GM18507 (cell line): Measurements from ENCODE around the gene CD58.

Experiments
- DNase-seq: peaks from one replicate; pipeline ENCODE4 v3.0.0; 2011; ENCODE audit warnings: low read depth; ENCODE audit not compliant: insufficient read length; ENCODE audit errors: extremely low spot score
- FAIRE-seq: peaks from 2 replicates; lab custom pipeline; 2011; peaks lifted over from hg19 to GRCh38; lab: Jason Lieb, UNC

The CD58 gene

GRCh38 chr1:116525440-116525839 is 45.4 kb downstream of the CD58 start:
- DNase-seq (no peak), FAIRE-seq (no peak)

GRCh38 chr1:116521186-116521585 is 49.6 kb downstream of the CD58 start:
- no peak for DNase-seq

GRCh38 chr1:116518400-116518799 is 52.4 kb downstream of the CD58 start:
- DNase-seq, result no peak
- no peak for FAIRE-seq

More at GRCh38 chr1:116521186-116521585, 49.6 kb downstream of the CD58 start:
- no peak for FAIRE-seq

GRCh38 chr1:116516631-116517030 is 54.2 kb downstream of the CD58 start:
- no peak for DNase-seq
- FAIRE-seq, result no peak

- no peak for DNase-seq
- no peak for FAIRE-seq
Observed at GRCh38 chr1:116515702-116516101, 55.1 kb downstream of the CD58 start.

GRCh38 chr1:116514708-116515525 is 55.9 kb downstream of the CD58 start:
- peak; percentile 96 for FAIRE-seq
- DNase-seq, result peak; percentile 38

- FAIRE-seq, result no peak
- DNase-seq, result no peak
Observed at GRCh38 chr1:116513956-116514355, 56.9 kb downstream of the CD58 start.

GRCh38 chr1:116511459-116512019 is 59.3 kb downstream of the CD58 start:
- DNase-seq, result no peak
- no peak for FAIRE-seq

- DNase-seq (no peak), FAIRE-seq (no peak)
Observed at GRCh38 chr1:116510361-116510760, 60.5 kb downstream of the CD58 start.

- no peak for DNase-seq
- peak; percentile 48 for FAIRE-seq
Observed at GRCh38 chr1:116508984-116509980, 61.5 kb downstream of the CD58 start.

GRCh38 chr1:116508085-116508983 is 62.5 kb downstream of the CD58 start:
- DNase-seq (no peak), FAIRE-seq (no peak)

- no peak for FAIRE-seq
- no peak for DNase-seq
Observed at GRCh38 chr1:116507631-116508030, 63.2 kb downstream of the CD58 start.

GRCh38 chr1:116506132-116507004 is 64.5 kb downstream of the CD58 start:
- DNase-seq (no peak), FAIRE-seq (no peak)

GRCh38 chr1:116504308-116505156 is 66.3 kb downstream of the CD58 start:
- DNase-seq, result peak; percentile 71
- peak; percentile 96 for FAIRE-seq

GRCh38 chr1:116503546-116504307 is 67.1 kb downstream of the CD58 start:
- no peak for DNase-seq
- no peak for FAIRE-seq

GRCh38 chr1:116502671-116503314 is 68.0 kb downstream of the CD58 start:
- FAIRE-seq, result no peak
- DNase-seq, result no peak
